Stimulated activated naive CD8-positive, alpha-beta T cell treated with anti-CD3 and anti-CD28 coated beads, Interleukin-15, Interleukin-2, amounts not matched to agents 100 ng/mL and 50 ng/mL, for 24 hours (primary cell): ENCODE measurements around the gene HAGHL.

Experiments
- H3K27ac Mint-ChIP-seq: one replicate; pipeline ENCODE4 v1.8.0; 2021; ENCODE audit warnings: mild to moderate bottlenecking, mixed read lengths
- H3K27me3 Mint-ChIP-seq: one replicate; pipeline ENCODE4 v1.8.0; 2021; ENCODE audit warnings: mixed read lengths
- H3K36me3 Mint-ChIP-seq: one replicate; pipeline ENCODE4 v1.8.0; 2021; ENCODE audit warnings: low read depth, mixed read lengths
- H3K4me1 Mint-ChIP-seq: one replicate; pipeline ENCODE4 v1.8.0; 2021; ENCODE audit warnings: low read depth, mixed read lengths
- H3K4me3 Mint-ChIP-seq: one replicate; pipeline ENCODE4 v1.8.0; 2021; ENCODE audit warnings: mild to moderate bottlenecking, mixed read lengths
- H3K9me3 Mint-ChIP-seq: one replicate; pipeline ENCODE4 v1.8.0; 2021; ENCODE audit warnings: mixed read lengths

HAGHL gene

DNA sequence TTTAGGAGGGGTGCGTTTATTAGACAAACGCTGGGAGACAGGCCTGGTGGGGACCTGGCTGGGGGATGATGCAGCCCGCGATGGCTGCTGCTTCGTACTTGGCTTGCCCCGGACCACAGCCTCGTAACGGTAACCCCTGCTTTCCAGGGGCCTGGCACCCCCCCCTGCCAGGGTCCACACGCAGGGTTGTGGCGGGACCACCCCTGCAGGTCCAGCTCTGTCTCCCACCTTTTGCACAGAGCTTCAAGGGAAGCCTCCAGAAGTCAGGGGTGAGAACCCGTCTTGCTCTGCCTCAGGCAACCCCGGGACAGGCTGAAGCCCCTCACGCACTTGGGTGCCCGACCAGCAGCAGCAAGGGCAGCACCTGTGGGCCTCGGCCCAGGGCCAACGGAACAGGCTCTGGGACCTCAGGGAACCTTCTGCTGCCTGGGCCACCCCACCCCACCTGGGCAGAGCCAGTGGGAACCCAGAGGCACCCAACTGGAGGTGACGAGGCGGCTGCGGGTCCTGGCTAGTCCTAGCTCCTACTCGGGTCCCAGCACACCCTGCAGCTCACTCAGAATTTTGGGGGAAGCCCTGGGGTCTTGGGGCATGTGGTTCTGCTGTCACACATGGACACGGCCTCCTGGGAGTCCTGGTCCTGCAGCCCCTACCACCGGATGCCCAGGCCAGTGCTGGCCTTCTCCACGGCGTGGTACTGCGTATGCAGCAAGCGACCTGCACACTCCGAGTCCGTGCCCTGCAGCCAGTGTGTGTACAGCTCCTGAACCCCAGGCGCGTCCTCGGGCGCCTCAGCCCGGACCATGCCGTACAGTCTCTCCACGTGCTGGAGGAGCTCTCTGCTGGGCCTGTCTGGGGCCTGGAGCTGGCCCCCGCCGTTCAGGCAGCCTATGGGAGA is 3.1 kb downstream of the HAGHL start:
- no peaks in the 10 kb centered on the region for H3K4me1 Mint-ChIP-seq
- H3K4me3 Mint-ChIP-seq, result no peak overlapping the region
- no peaks in the 10 kb centered on the region for H3K27me3 Mint-ChIP-seq

GRCh38 chr16:730666-731509 is 4.0 kb downstream of the HAGHL start:
- H3K27me3 Mint-ChIP-seq, result no peaks in the 10 kb centered on the region
- H3K36me3 Mint-ChIP-seq, result peaks cover 9% of the 10 kb centered on the region
- H3K4me1 Mint-ChIP-seq, result peaks cover 7% of the 10 kb centered on the region
- H3K9me3 Mint-ChIP-seq, result no peaks in the 10 kb centered on the region
- H3K27ac Mint-ChIP-seq, result no peak overlapping the region
- no peak overlapping the region for H3K4me3 Mint-ChIP-seq

More for the DNA sequence above, 3.1 kb downstream of the HAGHL start:
- Mint-ChIP-seq H3K36me3 (no peaks in the 10 kb centered on the region), H3K9me3 (no peaks in the 10 kb centered on the region), H3K27ac (no peak overlapping the region)

- Mint-ChIP-seq H3K36me3 (peaks cover 13% of the 10 kb centered on the region), H3K27ac (no peak overlapping the region)
Observed at GRCh38 chr16:732332-732731, 5.4 kb downstream of the HAGHL start.

DNA sequence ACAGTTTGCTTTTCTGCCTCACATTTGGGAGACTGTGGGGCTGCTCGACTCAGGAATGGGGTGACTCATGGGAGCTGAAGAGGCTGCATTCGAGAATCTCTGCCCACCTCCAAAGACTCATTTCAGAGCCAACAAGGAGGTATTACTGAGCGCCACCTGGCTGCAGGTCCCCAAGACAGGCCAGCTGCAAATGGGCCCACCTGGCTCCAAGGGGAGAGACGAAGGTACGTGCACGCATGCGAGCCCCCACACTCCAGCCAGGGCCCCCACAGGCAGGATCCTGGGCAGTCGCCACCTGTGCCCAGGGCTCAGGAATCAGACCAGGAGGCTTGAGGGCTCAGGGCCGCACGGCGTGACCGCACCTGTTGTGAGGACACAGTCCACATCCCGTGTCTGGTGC is 6.0 kb downstream of the HAGHL start:
- Mint-ChIP-seq H3K4me3 (no peak overlapping the region), H3K4me1 (peaks cover 18% of the 10 kb centered on the region), H3K27me3 (no peaks in the 10 kb centered on the region), H3K9me3 (no peaks in the 10 kb centered on the region), H3K36me3 (peaks cover 17% of the 10 kb centered on the region), H3K27ac (no peak overlapping the region)

More at GRCh38 chr16:732332-732731, 5.4 kb downstream of the HAGHL start:
- Mint-ChIP-seq H3K27me3 (no peaks in the 10 kb centered on the region), H3K4me1 (peaks cover 15% of the 10 kb centered on the region), H3K9me3 (no peaks in the 10 kb centered on the region), H3K4me3 (no peak overlapping the region)

GRCh38 chr16:733382-734207 is 6.7 kb downstream of the HAGHL start:
- Mint-ChIP-seq H3K36me3 (peaks cover 19% of the 10 kb centered on the region), H3K27ac (no peak overlapping the region), H3K4me3 (no peak overlapping the region), H3K27me3 (no peaks in the 10 kb centered on the region), H3K4me1 (peaks cover 20% of the 10 kb centered on the region), H3K9me3 (no peaks in the 10 kb centered on the region)

GRCh38 chr16:734208-734980 is 7.5 kb downstream of the HAGHL start:
- H3K27ac Mint-ChIP-seq, result no peak overlapping the region
- H3K4me1 Mint-ChIP-seq, result peaks cover 24% of the 10 kb centered on the region
- peaks cover 19% of the 10 kb centered on the region for H3K36me3 Mint-ChIP-seq
- H3K9me3 Mint-ChIP-seq, result no peaks in the 10 kb centered on the region
- no peak overlapping the region for H3K4me3 Mint-ChIP-seq
- H3K27me3 Mint-ChIP-seq, result no peaks in the 10 kb centered on the region

DNA sequence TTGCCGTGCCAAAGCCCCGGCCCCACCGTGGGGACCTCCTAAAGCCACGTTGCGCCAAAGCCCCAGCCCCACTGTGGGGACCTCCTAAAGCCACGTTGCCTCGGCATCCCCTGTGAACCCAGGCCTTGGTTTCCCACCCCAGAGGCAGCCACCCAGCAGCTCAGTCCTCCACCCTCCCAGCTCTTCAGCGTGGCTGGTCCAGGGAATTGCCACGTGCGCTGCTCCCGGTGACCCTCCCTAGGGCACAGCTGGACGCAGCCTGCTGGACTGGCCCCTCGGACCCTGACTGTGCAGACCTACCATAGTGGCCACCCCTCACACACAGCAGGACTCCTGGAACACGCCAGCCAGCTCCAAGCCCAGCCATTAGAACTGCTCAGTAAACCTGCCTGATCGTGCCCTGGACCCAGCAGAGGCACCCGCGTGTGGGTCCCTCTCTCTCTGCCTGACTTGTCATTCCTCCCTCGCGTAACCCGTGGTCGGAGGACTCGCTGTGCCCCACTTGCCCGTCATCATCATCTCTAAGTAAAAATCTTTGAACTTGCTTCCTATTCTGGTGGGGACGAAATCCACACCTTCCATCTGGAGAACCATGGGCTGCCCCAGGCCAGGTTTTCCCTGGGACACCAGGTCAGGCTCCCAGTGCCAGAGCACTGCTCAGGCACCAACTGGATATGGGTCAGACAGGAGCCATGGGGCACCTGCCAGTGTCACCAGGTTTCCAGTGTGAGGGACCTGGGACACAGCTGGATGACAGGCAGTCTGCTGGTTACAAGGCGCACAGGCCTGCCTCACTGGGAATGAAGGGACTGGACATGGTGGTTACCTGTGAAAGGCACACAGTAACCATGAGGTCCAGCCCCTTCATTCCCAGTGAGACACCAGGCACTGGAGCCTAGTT is 8.3 kb downstream of the HAGHL start:
- H3K27ac Mint-ChIP-seq, result peak overlapping the region; percentile 28

GRCh38 chr16:735982-736453 is 9.1 kb downstream of the HAGHL start:
- Mint-ChIP-seq H3K4me3 (no peak overlapping the region), H3K4me1 (peaks cover 30% of the 10 kb centered on the region), H3K27me3 (no peaks in the 10 kb centered on the region), H3K36me3 (peaks cover 19% of the 10 kb centered on the region), H3K9me3 (no peaks in the 10 kb centered on the region), H3K27ac (peak overlapping the region; percentile 36)

More for the DNA sequence above, 8.3 kb downstream of the HAGHL start:
- H3K4me3 Mint-ChIP-seq, result no peak overlapping the region
- peaks cover 30% of the 10 kb centered on the region for H3K4me1 Mint-ChIP-seq
- H3K27me3 Mint-ChIP-seq, result no peaks in the 10 kb centered on the region
- H3K36me3 Mint-ChIP-seq, result peaks cover 19% of the 10 kb centered on the region
- no peaks in the 10 kb centered on the region for H3K9me3 Mint-ChIP-seq

- Mint-ChIP-seq H3K27me3 (no peaks in the 10 kb centered on the region), H3K9me3 (no peaks in the 10 kb centered on the region), H3K27ac (no peak overlapping the region), H3K4me3 (no peak overlapping the region), H3K36me3 (peaks cover 19% of the 10 kb centered on the region), H3K4me1 (peaks cover 30% of the 10 kb centered on the region)
Observed at GRCh38 chr16:736936-737481, 10.1 kb downstream of the HAGHL start.

DNA sequence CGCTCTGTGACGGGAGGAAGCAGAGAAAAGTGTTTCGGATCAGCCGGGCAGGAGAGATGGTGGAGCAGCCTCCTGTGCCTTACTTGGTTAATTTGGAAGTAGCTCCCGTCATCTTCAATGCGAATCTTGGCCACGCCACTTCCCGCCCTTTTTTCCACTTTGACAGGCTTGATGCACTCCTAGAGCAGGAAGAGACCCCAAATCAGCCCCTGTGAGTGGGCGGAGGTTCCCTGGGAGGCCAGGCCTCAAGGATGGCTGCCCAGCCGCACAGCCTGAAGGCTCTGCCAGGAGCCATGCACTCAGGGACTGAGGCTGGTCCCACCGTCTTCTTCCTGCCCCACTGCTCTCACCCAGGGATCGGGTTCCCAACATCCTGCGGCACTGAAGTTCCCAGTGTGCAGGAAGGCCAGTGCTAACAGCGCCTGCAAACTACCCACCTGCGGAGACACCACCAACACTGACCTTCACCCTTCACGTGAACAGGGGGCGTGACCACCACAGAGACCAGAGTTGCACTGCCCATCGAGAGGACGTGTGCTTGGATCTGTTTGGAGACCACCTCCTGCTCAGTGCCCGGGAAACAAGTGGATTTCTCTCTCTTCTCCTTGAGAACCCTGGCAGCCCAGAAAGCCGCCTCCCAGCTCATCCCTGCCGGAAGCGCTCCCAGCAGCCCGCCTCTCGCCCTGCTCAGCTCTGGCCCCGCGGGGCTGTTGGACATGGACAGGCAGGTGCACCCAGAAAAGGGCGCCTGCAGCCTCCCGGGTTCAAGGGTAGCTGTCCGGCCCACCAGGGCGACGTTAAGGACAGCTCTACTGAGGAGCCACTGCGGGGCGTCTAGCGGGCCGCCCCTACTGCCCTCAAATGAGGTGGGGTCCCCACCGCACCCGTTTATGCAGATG is 12.9 kb downstream of the HAGHL start:
- no peaks in the 10 kb centered on the region for H3K9me3 Mint-ChIP-seq
- H3K4me1 Mint-ChIP-seq, result peaks cover 30% of the 10 kb centered on the region
- peaks cover 19% of the 10 kb centered on the region for H3K36me3 Mint-ChIP-seq
- H3K27me3 Mint-ChIP-seq, result no peaks in the 10 kb centered on the region
- peak overlapping the region; percentile 74 for H3K27ac Mint-ChIP-seq
- H3K4me3 Mint-ChIP-seq, result peak overlapping the region; percentile 81

- Mint-ChIP-seq H3K4me3 (peak overlapping the region; percentile 81), H3K36me3 (peaks cover 15% of the 10 kb centered on the region), H3K27me3 (no peaks in the 10 kb centered on the region), H3K9me3 (no peaks in the 10 kb centered on the region), H3K27ac (peak overlapping the region; percentile 74), H3K4me1 (peaks cover 27% of the 10 kb centered on the region)
Observed at GRCh38 chr16:740459-740763, 13.5 kb downstream of the HAGHL start.

DNA sequence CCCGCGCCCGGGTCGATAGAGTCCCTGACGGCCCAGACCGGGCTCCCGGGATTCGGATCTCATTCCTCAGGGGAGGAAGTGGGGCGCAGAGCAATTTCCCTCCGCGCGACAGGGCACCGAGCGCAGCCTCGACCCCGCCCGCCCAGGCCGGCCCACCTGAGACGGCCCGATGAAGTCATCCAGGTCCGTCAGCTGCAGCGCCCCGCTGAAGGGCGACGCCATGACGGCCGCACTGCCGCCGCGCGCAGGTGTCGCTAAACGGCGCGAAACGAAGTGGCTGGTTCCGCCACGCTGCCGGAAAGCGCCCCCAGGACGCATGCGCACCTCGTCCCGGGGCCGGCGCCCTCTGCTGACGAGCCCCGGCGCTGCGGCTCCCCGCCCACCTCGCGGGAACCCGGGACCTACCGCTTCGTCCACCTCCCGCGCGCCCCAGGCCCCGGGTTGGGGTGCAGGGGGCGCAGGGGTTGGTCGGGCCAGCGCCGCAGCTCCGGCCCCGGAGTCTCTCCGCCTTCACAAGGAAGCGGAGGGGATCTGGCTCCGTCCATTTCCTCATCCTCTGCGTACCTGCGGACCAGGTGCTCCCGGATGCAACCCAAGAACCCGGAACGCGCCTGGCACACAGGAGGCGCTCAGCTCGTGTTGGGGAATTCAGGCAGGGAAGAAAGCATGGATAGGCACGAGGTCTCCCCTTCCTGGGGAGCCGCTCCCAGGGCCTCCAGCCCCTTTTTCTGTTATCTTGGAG is 14.0 kb downstream of the HAGHL start, which contains the start of gene CIAO3:
Gene CIAO3 (minus strand): TSS at position 234 of the 742 bp plus-strand sequence. CDS start 12 bp downstream, at position 222.
- H3K4me3 Mint-ChIP-seq, result peak within 1 kb of the TSS; percentile 81
- H3K9me3 Mint-ChIP-seq, result no peaks in the 10 kb centered on the region
- H3K4me1 Mint-ChIP-seq, result peaks cover 22% of the 10 kb centered on the region
- peak within 1 kb of the TSS; percentile 74 for H3K27ac Mint-ChIP-seq
- H3K36me3 Mint-ChIP-seq, result peaks cover 10% of the 10 kb centered on the region
- no peaks in the 10 kb centered on the region for H3K27me3 Mint-ChIP-seq
